GM12878 (cell line): ENCODE data around the gene H2BK1. TPM values are rescaled to one million over a fixed set of nuclear protein-coding genes. Genes with fewer than 3 reads are reported as not detected.

Experiments used
- ATAC-seq: fragments of 200-7000 bp; cut with Tn5 transposase; 3 replicates; pipeline ENCODE4 v1.9.1; 2020; ENCODE audit warnings: mild to moderate bottlenecking, moderate library complexity
- BruUV-seq: library from RNA; stranded (reverse); fragments of 400-500 nt; replicated peaks from 2 replicates; lab custom pipeline; 2021; lab: Mats Ljungman, UMichigan
- CTCF ChIA-PET: fragments of 300-600 bp; sonication (Branson Sonifier 250); formaldehyde crosslinking; extraction: SDS; loops from one replicate; lab custom pipeline; 2021; ENCODE audit warnings: inconsistent platforms; lab: Yijun Ruan, JAX
- POLR2A ChIA-PET: fragments of 350-600 bp; formaldehyde crosslinking; extraction: SDS; loops from one replicate; lab custom pipeline; 2021; ENCODE audit warnings: inconsistent platforms; lab: Charles Lee
- RAD21 ChIA-PET: fragments of 300-600 bp; sonication (Branson Sonifier 250); formaldehyde crosslinking; loops from one replicate; lab custom pipeline; 2023; ENCODE audit warnings: antibody characterized with exemption; ENCODE audit not compliant: unreplicated experiment; lab: Charles Lee
- SMC1A ChIA-PET: fragments of 300-600 bp; sonication (Branson Sonifier 250); formaldehyde crosslinking; loops from one replicate; lab custom pipeline; 2023; ENCODE audit not compliant: unreplicated experiment, uncharacterized antibody; lab: Charles Lee
- DNase-seq: peaks from one replicate; pipeline ENCODE4 v3.0.0-alpha.2; 2011; ENCODE audit warnings: low read depth, low spot score
- FAIRE-seq: peaks from 3 replicates; lab custom pipeline; 2011; peaks lifted over from hg19 to GRCh38; lab: Jason Lieb, UNC
- H2AFZ ChIP-seq: 2 replicates; pipeline ENCODE4 v1.6.0; 2011; ENCODE audit warnings: low read depth, low read length, control low read depth; ENCODE audit not compliant: control insufficient read depth
- H3K27ac ChIP-seq: 2 replicates; pipeline ENCODE4 v1.5.1; 2011; ENCODE audit warnings: control low read depth; ENCODE audit not compliant: control insufficient read depth, insufficient read depth
- H3K27me3 ChIP-seq, 2 experiments: replicated peaks in 1 of 2; 2 replicates each; pipeline versions ENCODE4 v1.6.0 to v1.6.1; 2011; ENCODE audit warnings: low read length in 1 of 2; ENCODE audit not compliant: control insufficient read depth in 2 of 2, insufficient read depth in 2 of 2
- H3K36me3 ChIP-seq, 2 experiments: 2 replicates each; pipeline ENCODE4 v1.5.1; 2011; ENCODE audit warnings: low read length in 1 of 2; ENCODE audit not compliant: control insufficient read depth in 2 of 2, insufficient read depth in 2 of 2
- H3K4me1 ChIP-seq: 2 replicates; pipeline ENCODE4 v1.6.1; 2011; ENCODE audit warnings: mild to moderate bottlenecking, low read length, moderate library complexity, mixed read lengths; ENCODE audit not compliant: control insufficient read depth, insufficient read depth
- H3K4me2 ChIP-seq: 2 replicates; pipeline ENCODE4 v1.6.0; 2011; ENCODE audit warnings: control low read depth; ENCODE audit not compliant: control insufficient read depth, insufficient read depth
- H3K4me3 ChIP-seq: fragments of 200-600 bp; sonication (generic); 2 replicates; pipeline ENCODE4 v1.5.1; 2016
- H3K79me2 ChIP-seq: 2 replicates; pipeline ENCODE4 v1.6.0; 2011; ENCODE audit warnings: low read length; ENCODE audit not compliant: control insufficient read depth, insufficient read depth
- H3K9ac ChIP-seq: 2 replicates; pipeline ENCODE4 v1.8.0; 2011; ENCODE audit warnings: low read length, control low read depth, mixed read lengths; ENCODE audit not compliant: control insufficient read depth, insufficient read depth
- H3K9me3 ChIP-seq: replicated peaks from 3 replicates; pipeline ENCODE4 v1.5.1; 2011; ENCODE audit warnings: mild to moderate bottlenecking, low read length; ENCODE audit not compliant: control insufficient read depth, insufficient read depth
- H4K20me1 ChIP-seq: 2 replicates; pipeline ENCODE4 v1.6.0; 2011; ENCODE audit not compliant: control insufficient read depth, insufficient read depth
- BRCA1 ChIP-seq: IDR thresholded peaks from 2 replicates; pipeline ENCODE4 v1.6.1; 2011; ENCODE audit warnings: low read depth, low read length, improper control_type of control experiment
- CBFB ChIP-seq: IDR thresholded peaks from 2 replicates; pipeline ENCODE4 v1.6.1; 2016; ENCODE audit warnings: antibody characterized with exemption, low read depth
- CEBPZ ChIP-seq: fragments of 150-350 bp; IDR thresholded peaks from 2 replicates; pipeline ENCODE4 v1.6.1; 2016; ENCODE audit warnings: low read depth, low read length
- CHD1 ChIP-seq: IDR thresholded peaks from 2 replicates; pipeline ENCODE4 v1.6.1; 2012; ENCODE audit warnings: low read depth, low read length, improper control_type of control experiment
- CHD2 ChIP-seq: IDR thresholded peaks from 2 replicates; pipeline ENCODE4 v1.6.1; 2011; ENCODE audit warnings: low read depth, low read length, improper control_type of control experiment, borderline replicate concordance
- EGR1 ChIP-seq, 2 experiments: IDR thresholded peaks; 1 replicate in 1 of 2; 2 replicates in 1 of 2; pipeline ENCODE4 v1.6.1; 2011 to 2012; ENCODE audit warnings: low read depth in 2 of 2, low read length in 2 of 2, borderline replicate concordance in 1 of 2, mild to moderate bottlenecking in 1 of 2, moderate library complexity in 1 of 2
- HDAC2 ChIP-seq: fragments of 200-600 bp; sonication (generic); IDR thresholded peaks from 2 replicates; pipeline ENCODE4 v1.6.1; 2017
- HSF1 ChIP-seq: fragments of 150-350 bp; IDR thresholded peaks from 2 replicates; pipeline ENCODE4 v1.6.1; 2014; ENCODE audit warnings: mild to moderate bottlenecking, low read depth, low read length
- JUND ChIP-seq: IDR thresholded peaks from 2 replicates; pipeline ENCODE4 v1.6.1; 2012; ENCODE audit warnings: low read depth, mild to moderate bottlenecking, low read length, improper control_type of control experiment, moderate library complexity
- KLF5 ChIP-seq: fragments of 450-650 bp; IDR thresholded peaks from 2 replicates; pipeline ENCODE4 v1.6.1; 2014; ENCODE audit warnings: mild to moderate bottlenecking; ENCODE audit not compliant: partially characterized antibody
- MYC ChIP-seq: IDR thresholded peaks from 2 replicates; pipeline ENCODE4 v1.6.1; 2011; ENCODE audit warnings: mild to moderate bottlenecking, low read length, moderate library complexity, inconsistent platforms; ENCODE audit not compliant: insufficient read depth, insufficient replicate concordance, insufficient read length, severe bottlenecking
- NR2C1 ChIP-seq: fragments of 450-650 bp; IDR thresholded peaks from 2 replicates; pipeline ENCODE4 v1.6.1; 2017; ENCODE audit warnings: antibody characterized with exemption, mild to moderate bottlenecking, moderate library complexity
- PAX8 ChIP-seq: fragments of 450-650 bp; IDR thresholded peaks from 2 replicates; pipeline ENCODE4 v1.6.1; 2017; ENCODE audit warnings: mild to moderate bottlenecking, moderate library complexity
- PML ChIP-seq: IDR thresholded peaks from 2 replicates; pipeline ENCODE4 v1.6.1; 2012; ENCODE audit warnings: low read length, inconsistent platforms
- RB1 ChIP-seq: fragments of 450-650 bp; formaldehyde crosslinking; IDR thresholded peaks from 2 replicates; pipeline ENCODE4 v1.6.1; 2017; ENCODE audit warnings: mild to moderate bottlenecking, borderline replicate concordance
- SMAD1 ChIP-seq: fragments of 450-650 bp; IDR thresholded peaks from 2 replicates; pipeline ENCODE4 v1.6.1; 2018; ENCODE audit warnings: mild to moderate bottlenecking, low read depth; ENCODE audit not compliant: partially characterized antibody
- USF2 ChIP-seq: IDR thresholded peaks from 2 replicates; pipeline ENCODE4 v1.6.1; 2011; ENCODE audit warnings: low read depth, low read length, improper control_type of control experiment, borderline replicate concordance
- ZNF207 ChIP-seq: fragments of 450-650 bp; IDR thresholded peaks from 2 replicates; pipeline ENCODE4 v1.6.1; 2014; ENCODE audit warnings: antibody characterized with exemption, mild to moderate bottlenecking, borderline replicate concordance
- WGBS: methylation state at CpG from one replicate; pipeline ENCODE4 v1.1.6; 2016; ENCODE audit warnings: low lambda C conversion rate; ENCODE audit not compliant: insufficient replicate concordance, insufficient coverage; ENCODE audit errors: missing lambda C conversion rate; 5-methylcytosine and 5-hydroxymethylcytosine counted together
- in situ Hi-C: fragments of 300-500 bp; cut with MboI; formaldehyde crosslinking; loops from 9 replicates; pipeline ENCODE4 v1.14.3; 2018; ENCODE audit warnings: mixed read lengths
- intact Hi-C: fragments of 100-400 bp; cut with micrococcal nuclease; formaldehyde crosslinking; loops from one replicate; pipeline ENCODE4 v1.14.2; 2022; ENCODE audit not compliant: unreplicated experiment
- polyA plus RNA-seq, 11 experiments: library from polyadenylated mRNA; depleted of rRNA in 4 of 11; unstranded in 6 of 11; stranded (reverse) in 5 of 11; fragments of >200 nt; fragmentation: Nextera tagmentation in 4 of 11; fragmentation: Illumina TruSeq in 1 of 11; extraction: Ambion mirVana in 4 of 11; extraction: Trizol in 1 of 11; gene quantifications; 1 replicate in 1 of 11; 2 replicates in 10 of 11; pipeline versions ENCODE4 v1.2.1 to v1.2.3, GENCODE V29; 2011 to 2016; ENCODE audit warnings: inconsistent platforms in 2 of 11, missing spikeins in 2 of 11, low read depth in 1 of 11
- total RNA-seq, 4 experiments: library from RNA; depleted of rRNA in 3 of 4; stranded (reverse); fragments of >200 nt in 3 of 4; fragmentation: Illumina TruSeq in 1 of 4; extraction: Trizol in 1 of 4; gene quantifications; 2 replicates each; pipeline versions ENCODE4 v1.2.1 to v1.2.3, GENCODE V29; 2013 to 2021

H2BK1 gene
- total and polyA plus RNA-seq, 10 of the 15 experiments (the other 5 are each of a cell fraction or from before 2014, with no cell fraction given): 0.54 TPM; not detected in 9

GRCh38 chr7:151241755-151242096, 31.4 kb upstream of the H2BK1 start (continued):
- TF ChIP-seq KLF5 (no peak), HDAC2 (no peak), EGR1 (IDR thresholded peaks at IDR 0.05; ENCODE audit: borderline replicate concordance in 1 of 2, low read depth in 2 of 2, low read length in 2 of 2) (no peak), ZNF207 (no peak), SMAD1 (no peak), CHD1 (no peak), CHD2 (no peak)

GRCh38 chr7:151240942-151241754, 30.9 kb upstream of the H2BK1 start:
- Histone ChIP-seq H2AFZ (no peak overlapping the region), H3K4me3 (no peak overlapping the region), H3K4me1 (peaks cover 16% of the 10 kb centered on the region), H3K27ac (no peak overlapping the region), H3K9me3 (no peaks in the 10 kb centered on the region), H3K27me3 (peaks cover 7% of the 10 kb centered on the region in 2 experiments), H3K9ac (no peak overlapping the region), H3K4me2 (no peak overlapping the region), H3K36me3 (peaks cover 0 to 10% of the 10 kb centered on the region in 2 experiments; a peak in 3 of 4 replicates), H3K79me2 (no peaks in the 10 kb centered on the region), H4K20me1 (no peaks in the 10 kb centered on the region)
- ChIA-PET CTCF (interaction anchor here (4.0 kb wide), 1 partner anchor 110 kb away, joined by 28 read pairs; no protein-coding TSS in a partner anchor), SMC1A (interaction anchor here (3.4 kb wide), 1 partner anchor 8 kb away, joined by 20 read pairs; the partner anchor contains the start of gene CHPF2), RAD21 (no interaction called here), POLR2A (no interaction called here)
- ATAC-seq: no peak
- BruUV-seq: no TSS peak
- no peak for DNase-seq
- intact Hi-C loops: loop anchor here (5.0 kb wide), 1 partner anchor 69 kb away; no protein-coding TSS in a partner anchor
- in situ Hi-C loops: no loop called here
- WGBS: 99% methylated on average over 7 of the region's 7 CpGs
- FAIRE-seq: no peak
- TF ChIP-seq JUND: no peak
- no peak for TF ChIP-seq CEBPZ
- no peak for TF ChIP-seq MYC
- no peak for TF ChIP-seq USF2
- TF ChIP-seq RB1: no peak
- TF ChIP-seq CBFB: no peak
- TF ChIP-seq PML: no peak
- TF ChIP-seq HSF1: no peak
- no peak for TF ChIP-seq PAX8
- no peak for TF ChIP-seq BRCA1
- TF ChIP-seq NR2C1: no peak
